Duodenal mucosa (tissue), 2 donors: ENCODE data around the gene VSTM2L.

Experiments used
- H3K27ac ChIP-seq: one replicate; pipeline ENCODE4 v1.7.0; 2013; ENCODE audit warnings: low read depth, low read length
- H3K27me3 ChIP-seq, 2 donors: one replicate each; pipeline ENCODE4 v1.7.0; 2013; ENCODE audit warnings: low read length in 2 of 2, control low read depth in 1 of 2; ENCODE audit not compliant: insufficient read depth in 2 of 2, control insufficient read depth in 1 of 2
- H3K36me3 ChIP-seq, 2 donors: one replicate each; pipeline ENCODE4 v1.7.0; 2013; ENCODE audit warnings: low read length in 2 of 2, control low read depth in 1 of 2; ENCODE audit not compliant: insufficient read depth in 2 of 2, control insufficient read depth in 1 of 2
- H3K4me1 ChIP-seq, 2 donors: one replicate each; pipeline ENCODE4 v1.7.0; 2013; ENCODE audit warnings: low read length in 2 of 2, control low read depth in 1 of 2; ENCODE audit not compliant: insufficient read depth in 2 of 2, control insufficient read depth in 1 of 2
- H3K4me3 ChIP-seq, 2 donors: one replicate each; pipeline ENCODE4 v1.7.0; 2013; ENCODE audit warnings: low read length in 2 of 2, low read depth in 1 of 2
- H3K9ac ChIP-seq, 2 donors: one replicate each; pipeline ENCODE4 v1.7.0; 2013; ENCODE audit warnings: low read length in 2 of 2, low read depth in 1 of 2
- H3K9me3 ChIP-seq, 2 donors: one replicate each; pipeline ENCODE4 v1.7.0; 2013; ENCODE audit warnings: low read length in 2 of 2, control low read depth in 1 of 2; ENCODE audit not compliant: control insufficient read depth in 1 of 2

The VSTM2L gene

DNA sequence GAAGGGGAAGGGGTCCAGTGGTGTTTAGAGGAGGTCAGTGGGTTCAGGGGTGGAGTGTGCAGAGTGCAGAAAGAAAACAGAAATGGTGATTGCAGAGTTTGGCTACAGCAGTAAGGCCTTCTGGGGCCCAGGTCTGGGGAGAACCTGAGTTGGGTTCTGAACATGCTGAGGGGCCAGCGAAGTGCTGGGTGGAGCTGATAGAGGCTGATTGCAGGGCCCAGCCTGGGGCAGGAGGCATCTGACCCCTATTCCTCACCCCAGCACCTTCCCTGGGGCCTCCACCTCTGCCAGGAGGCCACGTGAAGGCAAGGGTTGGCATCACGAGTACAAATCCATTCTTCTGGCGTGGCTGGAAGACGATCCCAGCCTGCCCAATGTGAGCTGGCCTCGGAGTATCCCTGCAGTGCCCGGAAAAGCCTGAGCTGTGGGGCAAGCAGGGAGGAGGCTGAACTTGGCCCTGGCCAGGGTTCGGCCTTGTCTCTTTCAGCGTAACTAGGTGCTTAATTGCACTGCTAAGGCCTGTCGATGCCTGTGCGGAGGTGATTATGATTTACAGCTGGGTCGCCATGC, 35.3 kb downstream of the VSTM2L start:
- no peaks in the 10 kb centered on the region for H3K4me1 ChIP-seq
- no peak overlapping the region for H3K4me3 ChIP-seq
- no peaks in the 10 kb centered on the region for H3K9me3 ChIP-seq
- H3K9ac ChIP-seq = no peak overlapping the region
- H3K27me3 ChIP-seq = no peaks in the 10 kb centered on the region
- H3K27ac ChIP-seq = no peak overlapping the region
- no peaks in the 10 kb centered on the region for H3K36me3 ChIP-seq

DNA sequence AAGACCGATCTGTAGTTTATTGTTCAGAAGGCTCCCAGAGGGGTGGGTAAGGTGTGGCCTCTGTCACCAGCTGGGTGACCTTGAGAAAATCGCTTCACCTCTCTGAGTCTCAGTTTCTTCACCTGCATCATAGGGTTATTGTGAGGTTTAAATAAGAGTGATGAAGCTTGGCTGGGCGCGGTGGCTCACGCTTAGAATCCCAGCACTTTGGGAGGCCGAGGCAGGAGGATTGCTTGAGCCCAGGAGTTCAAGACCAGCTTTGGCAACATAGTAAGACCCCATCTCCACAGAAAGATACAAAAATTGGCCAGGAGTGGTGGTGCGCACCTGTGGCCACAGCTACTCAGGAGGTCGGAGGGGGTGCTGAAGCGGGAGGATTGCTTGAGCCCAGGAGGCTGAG, 36.0 kb downstream of the VSTM2L start:
- Histone ChIP-seq H3K36me3 (no peaks in the 10 kb centered on the region), H3K27me3 (no peaks in the 10 kb centered on the region), H3K4me3 (no peak overlapping the region), H3K4me1 (no peaks in the 10 kb centered on the region), H3K27ac (no peak overlapping the region), H3K9ac (no peak overlapping the region), H3K9me3 (no peaks in the 10 kb centered on the region)

DNA sequence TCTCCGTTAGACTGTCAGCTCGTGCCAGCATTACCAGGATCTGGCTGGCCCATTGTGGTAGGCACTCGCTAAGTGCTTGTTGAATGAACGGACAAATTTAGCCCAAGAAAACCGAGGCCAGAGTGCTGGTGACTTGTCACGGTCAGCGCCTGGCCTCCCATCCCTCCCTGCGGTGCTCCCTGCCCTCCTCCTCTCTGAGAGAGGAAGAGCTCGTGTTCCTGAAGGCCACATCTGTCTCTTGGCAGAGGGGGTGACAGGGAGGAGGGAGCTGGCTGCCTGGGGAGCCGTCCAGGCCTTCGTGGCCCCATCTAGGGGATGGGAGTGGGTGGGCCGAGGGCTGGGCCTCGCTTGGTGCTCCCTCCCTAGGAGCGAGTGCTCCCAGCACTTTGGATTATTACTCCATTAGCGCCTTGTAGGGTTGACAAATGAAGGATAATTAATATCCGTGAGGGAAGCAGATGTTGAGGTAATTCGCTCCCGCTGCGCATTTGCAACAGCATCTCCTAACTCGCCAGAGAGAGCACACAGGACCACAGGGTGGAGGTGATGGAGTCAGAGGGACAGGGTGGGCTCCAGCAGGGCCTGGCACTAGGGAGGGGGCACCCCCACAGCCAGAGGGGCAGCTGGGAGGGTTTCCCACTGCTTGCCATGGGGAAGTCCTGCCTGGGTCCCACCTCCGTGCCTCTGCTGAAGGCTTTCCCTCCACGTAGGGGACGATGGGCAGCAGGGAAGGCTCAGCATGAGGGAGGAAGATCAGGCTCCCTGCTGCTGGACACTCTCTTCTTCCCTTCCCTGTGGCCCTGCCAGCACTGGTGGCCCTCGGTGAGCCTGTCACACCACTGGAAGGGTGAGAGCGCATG, 37.0 kb downstream of the VSTM2L start:
- H3K9me3 ChIP-seq = no peaks in the 10 kb centered on the region
- no peak overlapping the region for H3K4me3 ChIP-seq
- no peaks in the 10 kb centered on the region for H3K36me3 ChIP-seq
- H3K9ac ChIP-seq = no peak overlapping the region
- H3K4me1 ChIP-seq = no peaks in the 10 kb centered on the region
- H3K27ac ChIP-seq = no peak overlapping the region
- H3K27me3 ChIP-seq = no peaks in the 10 kb centered on the region

DNA sequence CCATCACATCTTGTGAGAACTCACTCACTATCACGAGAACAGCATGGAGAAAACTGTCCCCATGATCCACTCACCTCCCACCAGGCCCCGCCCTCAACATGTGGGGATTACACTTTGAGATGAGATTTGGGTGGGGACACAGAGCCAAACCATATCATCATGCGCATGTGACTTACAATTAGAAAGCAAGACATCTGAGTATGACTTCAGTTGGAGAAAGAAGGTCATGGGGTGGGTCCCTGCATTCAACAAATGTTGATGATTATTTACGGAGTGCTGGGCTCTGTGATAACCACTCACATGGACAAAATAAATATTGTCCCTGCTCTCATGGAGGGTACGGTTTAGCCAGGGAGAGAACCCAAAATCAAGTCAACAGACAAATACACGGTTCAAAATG, 37.9 kb downstream of the VSTM2L start:
- no peak overlapping the region for H3K9ac ChIP-seq
- no peak overlapping the region for H3K4me3 ChIP-seq
- no peak overlapping the region for H3K27ac ChIP-seq
- no peaks in the 10 kb centered on the region for H3K36me3 ChIP-seq
- H3K4me1 ChIP-seq = no peaks in the 10 kb centered on the region
- no peaks in the 10 kb centered on the region for H3K27me3 ChIP-seq
- no peaks in the 10 kb centered on the region for H3K9me3 ChIP-seq

DNA sequence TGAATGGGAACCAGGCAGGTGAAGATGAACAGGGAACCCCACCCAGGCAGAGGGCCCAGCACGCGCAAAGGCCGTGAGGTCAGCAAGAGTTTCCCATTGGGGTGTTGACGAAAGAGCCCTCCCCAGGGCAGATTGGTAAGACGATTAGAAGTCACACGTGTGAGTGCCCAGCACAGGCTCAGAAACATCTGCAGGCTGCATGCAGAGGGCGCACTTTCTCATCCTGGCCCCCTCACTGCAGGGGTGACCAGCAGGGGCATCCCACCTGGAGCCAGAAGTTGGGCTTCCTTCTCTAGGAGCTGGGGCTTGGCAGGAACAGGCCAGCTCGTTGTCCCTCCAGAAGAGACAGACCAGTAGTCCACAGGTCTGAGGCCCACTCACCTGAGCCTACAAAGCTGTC, 38.4 kb downstream of the VSTM2L start:
- H3K36me3 ChIP-seq = no peaks in the 10 kb centered on the region
- H3K27ac ChIP-seq = no peak overlapping the region
- H3K27me3 ChIP-seq = no peaks in the 10 kb centered on the region
- H3K4me1 ChIP-seq = no peaks in the 10 kb centered on the region
- H3K9me3 ChIP-seq = no peaks in the 10 kb centered on the region
- H3K9ac ChIP-seq = no peak overlapping the region
- no peak overlapping the region for H3K4me3 ChIP-seq

DNA sequence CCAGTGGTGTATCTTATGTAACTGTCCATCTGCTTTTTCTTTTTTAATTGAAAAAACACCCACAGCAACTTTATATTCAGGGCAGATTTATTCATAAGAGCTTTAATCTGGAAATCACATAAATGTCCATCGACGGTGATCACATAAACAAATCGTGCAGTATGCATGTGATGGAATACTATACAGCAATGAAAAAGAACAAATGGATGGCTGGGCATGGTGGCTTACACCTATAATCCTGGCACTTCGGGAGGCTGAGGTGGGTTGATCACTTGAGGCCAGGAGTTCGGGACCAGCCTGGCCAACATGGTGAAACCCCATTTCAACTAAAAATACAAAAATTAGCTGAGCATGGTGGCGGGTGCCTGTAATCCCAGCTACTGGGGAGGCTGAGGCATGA, 39.1 kb downstream of the VSTM2L start:
- H3K9ac ChIP-seq = no peak overlapping the region
- H3K9me3 ChIP-seq = no peaks in the 10 kb centered on the region
- no peaks in the 10 kb centered on the region for H3K4me1 ChIP-seq
- no peak overlapping the region for H3K4me3 ChIP-seq
- H3K27me3 ChIP-seq = no peaks in the 10 kb centered on the region
- no peaks in the 10 kb centered on the region for H3K36me3 ChIP-seq
- H3K27ac ChIP-seq = no peak overlapping the region

DNA sequence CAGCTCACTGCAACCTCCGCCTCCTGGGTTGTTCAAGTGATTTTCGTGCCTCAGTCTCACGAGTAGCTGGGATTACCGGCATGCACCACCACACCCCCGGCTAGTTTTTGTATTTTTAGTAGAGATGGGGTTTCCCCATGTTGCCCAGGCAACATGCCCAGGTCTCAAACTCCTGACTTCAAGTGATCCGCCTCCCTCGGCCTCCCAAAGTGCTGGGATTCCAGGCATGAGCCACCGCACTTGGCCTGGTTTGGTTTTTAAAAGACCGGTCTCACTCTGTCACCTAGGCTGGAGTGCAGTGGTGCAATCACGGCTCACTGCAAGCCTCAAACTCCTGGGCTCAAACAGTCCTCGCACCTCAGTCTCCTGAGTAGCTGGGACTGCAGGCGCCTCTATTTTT, 40.1 kb downstream of the VSTM2L start:
- Histone ChIP-seq H3K4me1 (no peaks in the 10 kb centered on the region), H3K27ac (no peak overlapping the region), H3K9ac (no peak overlapping the region), H3K4me3 (no peak overlapping the region), H3K27me3 (no peaks in the 10 kb centered on the region), H3K36me3 (no peaks in the 10 kb centered on the region), H3K9me3 (peaks cover 0 to 3% of the 10 kb centered on the region in 2 donors)

DNA sequence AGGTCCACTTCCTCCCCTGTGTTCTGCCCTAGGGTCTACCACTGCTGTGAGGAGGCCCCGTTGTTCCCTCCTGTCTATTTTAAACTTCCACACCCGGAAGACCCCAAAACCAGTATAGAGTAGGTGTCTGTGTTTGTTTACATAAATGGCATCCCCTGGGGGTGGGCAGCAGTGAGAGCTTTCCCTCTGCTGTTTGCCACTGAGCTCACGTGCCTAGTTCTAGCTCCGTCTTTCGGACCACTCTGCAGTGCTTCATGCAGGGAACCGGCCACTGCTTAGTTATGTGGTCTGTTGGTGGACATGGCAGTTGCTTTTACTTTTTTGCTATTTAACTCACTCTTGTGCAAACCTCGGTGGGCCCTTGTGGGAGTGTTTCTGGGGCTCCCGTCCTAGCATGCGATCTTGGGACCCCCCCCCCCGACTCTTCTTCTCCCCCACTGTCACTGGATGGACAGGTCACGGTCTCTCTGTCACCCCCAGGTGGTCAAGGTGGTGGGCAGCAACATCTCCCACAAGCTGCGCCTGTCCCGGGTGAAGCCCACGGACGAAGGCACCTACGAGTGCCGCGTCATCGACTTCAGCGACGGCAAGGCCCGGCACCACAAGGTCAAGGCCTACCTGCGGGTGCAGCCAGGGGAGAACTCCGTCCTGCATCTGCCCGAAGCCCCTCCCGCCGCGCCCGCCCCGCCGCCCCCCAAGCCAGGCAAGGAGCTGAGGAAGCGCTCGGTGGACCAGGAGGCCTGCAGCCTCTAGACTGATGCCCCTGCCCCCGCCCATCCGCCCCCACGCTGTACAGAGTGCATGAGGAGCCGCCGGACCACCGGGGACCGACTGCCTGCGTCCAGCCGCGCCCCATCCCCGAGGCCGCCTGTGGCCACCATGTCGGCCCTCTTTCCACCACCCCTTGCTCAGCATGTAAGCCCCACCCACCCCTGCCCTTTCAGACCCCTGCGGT, 40.9 kb downstream of the VSTM2L start:
- Histone ChIP-seq H3K27ac (no peak overlapping the region), H3K9me3 (peaks cover 0 to 3% of the 10 kb centered on the region in 2 donors), H3K4me1 (no peaks in the 10 kb centered on the region), H3K27me3 (no peaks in the 10 kb centered on the region), H3K9ac (no peak overlapping the region), H3K36me3 (no peaks in the 10 kb centered on the region), H3K4me3 (no peak overlapping the region)

DNA sequence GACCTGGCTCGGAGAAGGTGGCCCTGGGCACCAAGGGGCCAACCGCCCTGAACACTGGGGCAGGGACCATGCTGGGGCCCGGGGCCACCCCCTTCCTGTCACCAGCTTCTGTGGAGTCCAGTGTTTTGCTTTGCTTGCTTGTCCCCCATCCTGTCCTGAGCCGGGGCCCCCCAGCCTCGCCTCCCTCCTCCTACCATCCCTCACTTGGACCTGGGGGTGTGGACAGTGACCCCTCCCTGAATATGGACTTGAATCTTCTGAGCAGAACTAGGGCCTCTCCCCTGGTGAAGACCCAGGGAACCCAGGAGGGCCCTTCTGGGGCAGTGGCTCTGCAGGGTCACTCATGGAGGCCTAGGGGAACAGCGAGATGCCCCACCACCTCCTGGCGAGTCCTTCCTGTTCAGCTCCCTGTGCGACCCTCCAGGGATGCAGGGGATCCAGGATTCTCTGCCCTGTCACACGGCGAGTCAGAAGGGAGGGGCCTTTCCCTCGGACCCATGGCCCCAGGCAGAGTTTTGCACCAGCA, 41.6 kb downstream of the VSTM2L start:
- no peak overlapping the region for H3K9ac ChIP-seq
- H3K4me3 ChIP-seq = no peak overlapping the region
- no peaks in the 10 kb centered on the region for H3K27me3 ChIP-seq
- H3K27ac ChIP-seq = no peak overlapping the region
- no peaks in the 10 kb centered on the region for H3K36me3 ChIP-seq
- peaks cover 0 to 3% of the 10 kb centered on the region in 2 donors for H3K9me3 ChIP-seq
- no peaks in the 10 kb centered on the region for H3K4me1 ChIP-seq
